Pons (tissue), 1 donor: Measurements from ENCODE around the gene DLG4.

Experiments
- DNase-seq: peaks from one replicate; pipeline ENCODE4 v3.0.0-alpha.2; 2016; ENCODE audit warnings: low spot score

The DLG4 gene

DNA sequence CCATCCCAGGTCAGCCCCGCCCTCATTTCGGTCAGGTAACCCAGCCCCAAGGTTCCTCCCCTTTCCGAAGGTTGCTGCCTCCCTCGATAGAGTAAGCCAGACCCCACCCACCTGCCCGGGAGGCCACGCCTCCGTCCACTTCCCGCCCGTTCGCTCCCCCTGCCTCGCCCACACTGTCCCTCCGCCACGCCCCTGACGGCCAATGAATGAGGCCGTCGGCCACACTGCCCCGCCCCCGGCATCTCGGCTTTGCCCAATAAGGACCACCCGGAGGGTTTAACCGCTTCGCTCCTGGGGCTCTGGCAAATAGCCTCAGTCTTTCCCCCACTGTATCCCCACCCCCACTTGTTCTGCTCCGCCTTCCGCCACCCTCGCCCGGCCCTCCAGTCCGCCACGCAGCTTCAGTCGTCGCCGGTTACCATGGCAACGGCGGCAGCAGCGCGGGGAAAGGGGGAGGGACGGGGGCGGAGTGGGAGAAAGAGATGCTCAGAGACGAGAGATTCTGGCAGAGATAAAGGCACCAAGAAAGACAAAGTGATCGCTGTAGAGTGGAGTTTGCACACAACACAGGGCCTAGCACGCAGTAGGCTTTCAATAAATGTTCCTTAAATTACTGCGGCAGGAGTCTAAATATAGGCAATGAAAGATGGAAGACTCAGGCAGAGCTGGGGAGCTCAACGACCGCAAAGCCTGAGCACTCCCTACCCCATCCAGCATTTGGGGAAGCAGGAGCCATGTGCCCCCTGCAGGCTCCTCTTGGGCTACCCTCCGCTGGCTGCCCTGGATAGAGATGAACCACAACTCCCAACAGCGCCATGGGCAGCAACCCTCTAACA, 5.1 kb downstream of the DLG4 start:
- DNase-seq = peak; percentile 97

DNA sequence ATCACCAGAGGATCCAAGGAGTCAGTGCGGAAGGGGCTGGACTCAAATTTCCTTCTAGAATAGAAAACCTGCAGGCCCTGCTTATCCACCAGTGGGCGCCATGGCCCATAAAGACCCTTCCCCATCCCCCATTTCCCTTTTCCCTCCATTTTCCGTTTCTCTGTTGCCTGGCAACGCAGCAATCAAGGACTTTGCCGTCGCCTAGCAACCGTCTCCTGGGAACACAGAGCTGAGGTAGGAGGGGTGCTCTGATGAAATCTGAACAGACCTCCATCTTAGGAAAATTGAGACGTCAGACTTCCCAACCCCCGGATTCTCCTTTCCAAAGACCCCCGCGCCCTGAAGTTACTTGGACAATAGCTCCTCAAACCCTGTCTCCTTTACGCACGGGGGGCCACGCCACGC, 5.7 kb downstream of the DLG4 start:
- peak; percentile 67 for DNase-seq

DNA sequence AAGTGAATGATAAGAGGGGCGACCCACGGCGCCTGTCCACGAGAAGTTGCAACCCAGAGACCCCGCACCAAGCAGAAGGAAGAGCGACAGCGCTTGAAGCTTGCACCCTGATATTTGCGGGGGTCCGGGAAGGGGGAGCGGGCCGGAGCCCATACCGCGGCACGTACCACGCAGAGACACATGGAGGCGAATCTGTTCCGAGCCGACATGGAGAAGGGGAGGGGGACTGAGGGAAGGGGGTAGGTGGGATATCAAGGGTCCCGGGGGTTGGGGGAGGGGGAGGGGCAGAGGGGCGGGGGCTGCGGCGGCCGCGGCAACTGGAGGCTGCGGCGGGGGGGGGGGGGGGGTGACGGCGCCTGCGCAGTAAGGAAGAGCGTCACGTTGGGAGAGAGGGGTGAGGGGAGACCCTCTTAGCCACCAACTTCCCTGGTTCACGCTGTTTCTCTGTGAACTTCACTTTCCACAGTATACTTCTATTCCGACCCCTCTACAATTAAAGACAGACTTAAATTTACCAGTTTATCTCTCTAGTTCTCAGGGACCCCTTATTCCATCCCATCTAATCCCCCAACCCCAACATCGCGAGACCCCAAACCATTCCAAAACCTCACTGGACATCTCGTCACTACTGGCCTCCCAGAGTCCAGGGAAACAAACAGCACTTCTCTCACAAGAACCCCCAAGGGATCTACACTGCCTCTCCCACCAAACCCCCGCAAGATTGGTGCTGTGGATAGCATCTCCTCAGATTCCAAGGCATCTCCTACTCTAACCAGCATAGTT, 8.0 kb downstream of the DLG4 start:
- DNase-seq = no peak

DNA sequence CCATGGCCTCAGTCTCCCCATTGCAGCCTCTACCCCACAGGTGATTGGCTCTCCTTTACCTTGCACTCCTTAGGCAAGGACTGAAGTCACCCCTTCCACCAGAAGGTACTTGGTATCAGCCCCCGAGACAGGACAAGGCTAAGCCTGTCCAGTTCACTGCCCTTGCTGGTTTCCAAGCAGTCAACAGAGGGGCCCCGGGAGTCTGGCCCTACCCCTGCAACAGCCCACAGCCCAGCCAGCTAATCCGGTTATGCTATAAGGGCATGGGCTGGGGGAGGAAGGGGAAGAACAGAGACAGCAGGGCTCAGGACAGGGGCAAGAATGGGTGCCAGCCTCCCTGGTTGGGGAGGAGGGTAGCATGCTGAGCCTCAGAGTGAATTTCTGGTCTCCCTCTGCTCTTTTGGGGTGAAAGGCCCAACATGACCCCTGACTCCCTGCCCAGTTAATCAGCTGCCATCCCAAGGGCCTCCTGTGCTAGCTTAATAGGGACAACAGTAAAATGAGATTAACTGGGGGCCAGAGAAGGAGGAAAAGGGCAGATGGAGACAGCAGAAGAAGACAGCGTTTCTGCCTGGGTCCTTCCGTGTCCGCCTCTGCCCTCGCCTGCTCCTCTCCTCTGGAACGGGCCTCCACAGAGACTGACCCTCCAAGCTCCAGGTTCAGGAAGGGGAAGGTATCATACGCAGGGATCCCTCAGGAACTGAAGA, 10.7 kb downstream of the DLG4 start:
- no peak for DNase-seq

DNA sequence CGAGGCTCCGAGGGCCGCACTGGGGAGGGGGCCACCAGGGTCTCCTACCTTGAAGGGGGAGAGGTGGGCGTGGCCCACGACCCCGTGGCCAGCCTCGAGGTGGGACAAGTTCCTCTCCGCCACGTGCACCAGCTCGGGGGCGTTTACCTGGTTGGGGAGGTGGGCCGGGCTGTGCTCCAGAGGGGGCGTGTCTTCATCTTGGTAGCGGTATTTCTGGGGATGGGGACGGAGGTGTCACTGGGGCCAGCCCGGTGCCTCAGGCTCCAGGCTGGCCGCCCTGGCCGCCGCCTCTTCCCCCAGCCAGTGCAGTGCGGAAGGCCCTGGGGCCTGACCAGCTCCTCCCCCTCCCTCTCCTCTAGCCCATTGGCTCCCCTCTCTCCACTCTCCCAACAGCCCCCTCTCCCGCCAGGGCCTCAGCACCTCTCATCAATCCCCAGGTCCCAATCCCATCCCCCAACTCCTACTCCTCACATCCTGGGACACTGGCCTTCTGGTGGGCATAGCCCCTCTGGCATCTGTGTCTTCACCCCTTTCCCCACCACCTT, 11.5 kb downstream of the DLG4 start:
- no peak for DNase-seq

DNA sequence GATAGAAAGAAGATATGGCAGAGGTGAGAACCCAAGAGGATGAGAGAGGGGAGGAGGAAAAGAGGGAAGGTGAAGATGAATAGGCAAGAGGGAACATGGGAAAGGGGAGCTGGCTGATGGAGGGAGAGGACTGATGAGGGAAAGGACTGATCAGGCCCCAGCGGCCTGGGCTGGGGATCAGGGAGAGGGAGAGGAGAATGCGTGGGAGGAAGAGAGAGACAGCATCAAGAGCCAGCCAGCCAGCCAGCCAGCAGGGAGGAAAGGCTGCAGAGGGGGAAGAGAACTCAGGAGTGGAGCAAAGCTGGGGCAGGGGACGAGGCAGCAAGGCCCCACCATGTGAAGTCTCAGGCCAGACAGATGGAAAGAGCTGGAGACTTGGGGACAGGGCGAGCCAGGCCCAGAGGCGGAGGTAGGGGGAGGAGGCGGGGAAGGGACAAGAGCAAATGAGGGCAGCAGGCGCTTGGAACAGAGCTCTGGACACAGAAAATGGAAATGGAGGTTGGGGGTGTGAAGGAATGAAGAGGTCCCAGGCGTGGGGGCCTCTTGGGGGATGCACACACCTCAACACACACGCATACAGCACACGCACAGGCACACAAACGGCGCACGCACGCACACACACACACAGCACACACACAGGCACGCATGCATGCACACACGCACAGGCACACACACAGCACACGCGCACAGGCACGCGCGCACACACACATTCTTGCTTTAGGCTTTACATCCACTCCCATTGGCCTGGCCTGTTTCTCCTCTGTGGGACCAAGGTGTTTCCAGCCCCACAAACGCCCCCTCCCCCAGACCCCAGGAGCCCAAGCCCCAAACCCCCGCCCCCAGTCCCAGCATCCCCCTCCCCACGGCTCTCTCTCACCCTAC, 12.3 kb downstream of the DLG4 start:
- DNase-seq = no peak

DNA sequence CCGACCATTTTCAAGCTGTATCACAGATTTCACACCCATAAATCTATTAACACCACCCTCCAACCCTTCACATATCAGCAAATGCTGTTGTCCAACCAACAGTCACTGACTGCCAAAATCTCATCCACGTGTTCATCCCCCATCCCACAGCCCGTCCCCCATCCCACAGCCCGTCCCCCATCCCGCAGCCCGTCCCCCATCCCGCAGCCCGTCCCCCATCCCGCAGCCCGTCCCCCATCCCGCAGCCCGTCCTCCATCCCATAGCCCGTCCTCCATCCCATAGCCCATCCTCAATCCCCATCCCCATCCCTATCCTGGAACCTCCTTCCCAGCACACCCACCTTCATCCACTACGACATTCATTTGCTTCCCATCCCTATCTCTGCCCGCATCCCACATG, 14.1 kb downstream of the DLG4 start:
- DNase-seq = no peak

DNA sequence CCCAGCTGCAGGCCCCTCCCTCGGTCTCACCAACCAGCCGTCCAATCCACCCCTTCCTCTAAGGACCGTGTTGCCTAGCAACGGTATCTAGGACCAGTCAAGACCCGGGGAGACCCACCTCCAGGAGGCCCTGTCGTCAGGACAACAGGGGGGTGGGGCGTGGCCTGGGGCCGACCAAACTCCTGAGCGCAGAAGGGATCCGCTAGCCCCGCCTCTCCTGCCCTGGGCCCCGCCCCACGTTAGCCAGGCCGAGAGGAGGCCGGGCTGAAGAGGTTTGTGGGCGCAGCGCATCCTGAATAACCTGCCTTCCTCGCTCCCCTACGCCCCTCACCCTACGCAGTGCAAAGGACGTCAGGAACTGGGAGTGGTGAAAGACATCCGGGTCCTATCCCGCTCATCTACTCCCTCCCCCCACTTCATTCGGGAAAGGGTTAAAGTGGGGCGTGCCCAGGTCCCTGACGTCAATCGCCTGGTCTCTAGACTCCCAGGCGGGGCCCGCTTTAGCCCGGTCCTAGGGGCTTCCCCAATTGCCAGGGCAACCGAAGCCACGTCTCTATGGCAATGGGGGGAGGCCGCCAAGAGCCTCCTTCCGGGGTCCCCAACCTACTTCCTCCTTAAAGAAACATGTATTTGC, 14.7 kb downstream of the DLG4 start:
- peak; percentile 85 for DNase-seq

DNA sequence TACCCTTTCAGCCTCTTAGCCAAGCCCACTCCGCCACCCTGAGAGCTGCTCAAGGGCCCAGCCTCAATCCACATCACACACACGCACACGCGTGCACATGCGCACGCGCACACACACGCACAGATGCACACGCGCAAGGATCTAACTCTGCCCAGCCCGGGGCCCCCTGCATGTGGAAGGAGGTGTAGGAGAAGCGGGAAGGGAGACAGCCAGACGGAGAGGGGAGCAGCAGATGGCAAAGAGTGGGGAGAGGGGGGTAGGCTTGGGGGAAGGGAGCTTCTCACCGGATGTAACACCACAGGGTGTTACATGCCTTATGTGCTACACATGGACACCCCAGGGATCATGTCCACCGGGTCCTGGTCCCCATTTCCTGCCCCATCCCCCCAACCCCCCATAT, 15.3 kb downstream of the DLG4 start:
- DNase-seq = no peak

DNA sequence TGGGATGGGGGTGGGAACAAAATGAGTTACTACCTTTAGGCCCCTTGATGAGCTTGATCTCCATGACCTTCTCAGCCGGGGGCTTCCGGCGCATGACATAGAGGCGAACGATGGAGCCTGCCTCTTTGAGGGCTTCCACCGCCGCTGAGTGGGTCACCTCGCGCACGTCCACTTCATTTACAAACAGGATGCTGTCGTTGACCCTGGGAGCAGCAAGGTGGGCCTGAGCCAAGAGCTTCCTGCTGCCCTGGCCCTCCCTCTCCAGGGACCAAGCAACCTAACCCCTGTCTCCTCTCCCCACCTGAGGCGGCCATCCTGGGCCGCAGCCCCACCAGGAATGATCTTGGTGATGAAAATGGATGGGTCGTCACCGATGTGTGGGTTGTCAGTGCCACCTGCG, 16.2 kb downstream of the DLG4 start:
- DNase-seq = no peak

DNA sequence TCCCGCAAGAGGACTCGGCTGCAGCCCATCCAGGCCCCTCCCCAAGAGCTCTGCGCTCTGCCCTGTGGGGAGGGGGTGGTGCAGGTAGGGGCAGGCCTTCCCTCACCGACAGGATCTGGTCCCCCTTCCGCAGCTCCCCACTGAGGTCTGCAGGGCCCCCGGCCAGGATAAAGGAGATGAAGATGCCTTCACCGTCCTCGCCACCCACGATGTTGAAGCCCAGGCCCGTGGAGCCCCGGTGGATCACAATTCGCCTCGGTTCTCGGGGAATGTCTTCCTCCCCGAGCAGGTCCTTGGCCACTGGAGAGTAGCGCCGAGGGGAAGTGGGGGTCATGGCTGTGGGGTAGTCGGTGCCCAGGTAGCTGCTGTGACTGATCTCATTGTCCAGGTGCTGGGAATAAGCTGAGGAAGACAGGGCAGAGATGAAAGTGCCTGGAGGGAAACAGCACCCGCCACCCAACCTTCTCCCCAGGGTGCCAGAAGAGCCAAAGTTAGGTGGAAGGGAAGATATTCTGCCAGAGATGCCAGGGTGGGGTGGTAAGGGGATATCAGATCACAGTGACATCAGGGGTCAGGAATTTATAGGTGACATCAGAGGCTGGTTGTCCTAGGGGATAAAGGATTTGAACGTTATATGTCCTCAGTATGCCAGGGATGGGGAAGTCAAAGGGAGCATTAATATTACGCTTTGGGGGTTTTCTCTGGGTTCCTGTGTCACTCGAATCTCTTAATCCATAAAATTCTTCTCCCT, 22.8 kb downstream of the DLG4 start:
- no peak for DNase-seq

DNA sequence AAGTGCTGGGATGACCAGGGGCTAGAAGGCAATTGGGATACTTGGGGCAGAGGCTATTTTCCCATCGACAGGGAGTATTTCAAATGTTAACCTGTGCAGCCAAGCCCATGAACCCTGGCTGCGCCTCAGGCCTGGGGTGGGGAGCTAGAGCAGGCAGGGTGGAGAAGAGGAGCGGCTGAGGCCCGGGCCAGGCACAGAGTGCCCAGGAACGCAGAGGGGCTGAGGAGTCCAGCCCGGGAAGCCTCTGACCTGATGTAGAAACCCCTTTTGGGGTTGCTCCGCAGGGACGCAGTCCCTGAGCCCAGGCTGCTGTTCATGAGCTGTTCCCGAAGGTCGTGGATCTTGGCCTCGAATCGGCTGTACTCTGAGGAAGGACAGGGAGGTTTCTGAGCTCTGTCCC, 23.7 kb downstream of the DLG4 start:
- DNase-seq = no peak

DNA sequence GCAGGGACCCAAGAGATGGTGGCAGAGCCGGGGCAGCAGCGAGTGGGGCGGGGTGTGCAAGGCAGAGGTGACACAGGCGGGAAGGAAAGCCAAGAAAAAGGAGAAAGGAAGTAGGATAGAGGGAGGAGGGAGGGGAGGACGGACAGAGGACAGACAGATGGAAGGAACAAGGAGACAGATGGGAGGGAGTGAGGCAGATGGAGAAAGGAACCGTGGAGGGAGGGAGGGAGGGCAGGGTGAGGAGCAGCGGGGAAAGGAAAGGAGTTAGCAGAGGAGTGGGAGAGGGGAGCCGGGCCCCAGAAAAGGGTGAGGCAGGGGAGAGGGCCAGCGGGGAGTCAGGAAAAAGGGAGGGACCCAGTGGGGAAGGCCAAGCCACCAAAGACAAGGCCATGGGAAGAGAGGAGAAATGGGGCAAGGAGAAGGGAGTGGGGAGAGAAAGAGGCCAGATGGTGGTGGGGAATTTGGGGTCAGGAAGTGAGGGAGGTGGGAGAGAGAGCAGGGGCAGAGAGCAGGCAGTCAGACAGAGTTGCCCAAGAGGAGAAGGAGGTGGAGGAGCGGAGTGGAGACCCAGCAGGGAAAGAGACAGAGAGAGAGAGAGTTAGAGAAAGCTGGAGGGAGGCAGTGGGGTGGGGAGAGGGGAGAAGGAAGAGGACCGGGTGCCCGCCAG, 27.2 kb downstream of the DLG4 start:
- no peak for DNase-seq

DNA sequence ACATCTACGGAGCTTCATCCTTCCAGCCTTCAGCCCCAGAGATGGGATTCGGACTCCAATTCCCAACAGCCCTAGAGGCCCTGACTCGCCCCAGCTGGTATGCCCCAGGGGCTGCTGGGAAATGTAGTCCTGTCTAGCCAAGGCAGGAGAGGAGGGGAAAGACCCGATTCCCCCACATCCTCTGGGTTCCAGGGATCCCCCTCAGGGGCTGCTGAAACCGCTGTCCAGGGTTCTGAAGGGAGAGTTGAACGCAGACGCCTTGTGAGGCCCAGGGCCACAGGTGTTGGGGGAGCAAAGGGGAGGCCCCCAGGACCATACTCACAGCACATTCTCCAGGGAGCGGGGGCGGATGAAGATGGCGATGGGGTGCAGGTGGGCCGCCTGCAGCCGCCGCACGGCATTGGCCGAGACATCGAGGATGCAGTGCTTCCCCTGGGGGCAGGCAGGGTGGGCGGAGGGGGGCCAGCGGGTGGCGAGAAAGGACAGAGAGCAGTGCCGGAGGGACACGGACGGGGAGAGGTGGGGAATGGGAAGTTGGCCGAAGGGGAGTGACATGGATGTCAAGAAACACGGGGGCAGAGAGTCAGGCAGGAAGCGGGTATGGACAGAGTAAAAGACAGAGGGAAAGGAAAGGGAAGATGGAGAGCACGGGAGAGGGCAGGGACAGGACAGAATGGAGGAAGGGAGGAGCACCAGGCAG, 27.9 kb downstream of the DLG4 start:
- DNase-seq = no peak

DNA sequence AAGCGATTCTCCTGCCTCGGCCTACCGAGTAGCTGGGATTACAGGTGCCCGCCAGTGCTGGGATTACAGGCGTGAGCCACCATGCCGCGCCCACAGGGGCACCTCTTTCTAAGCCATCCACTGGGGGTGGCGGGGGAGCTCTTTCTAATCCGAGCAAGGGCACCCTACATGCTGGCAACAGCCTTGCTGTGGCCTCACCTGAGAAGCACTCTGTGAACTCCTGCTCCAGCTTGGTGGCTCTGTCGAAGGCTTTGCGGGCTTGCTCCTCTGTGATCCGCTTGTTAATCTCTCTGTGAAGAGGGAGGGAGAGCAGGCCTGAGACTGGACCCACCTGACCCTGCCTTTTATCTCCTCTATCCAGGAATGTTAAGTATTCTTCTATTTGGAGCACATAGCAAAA, 28.6 kb downstream of the DLG4 start:
- DNase-seq = no peak

DNA sequence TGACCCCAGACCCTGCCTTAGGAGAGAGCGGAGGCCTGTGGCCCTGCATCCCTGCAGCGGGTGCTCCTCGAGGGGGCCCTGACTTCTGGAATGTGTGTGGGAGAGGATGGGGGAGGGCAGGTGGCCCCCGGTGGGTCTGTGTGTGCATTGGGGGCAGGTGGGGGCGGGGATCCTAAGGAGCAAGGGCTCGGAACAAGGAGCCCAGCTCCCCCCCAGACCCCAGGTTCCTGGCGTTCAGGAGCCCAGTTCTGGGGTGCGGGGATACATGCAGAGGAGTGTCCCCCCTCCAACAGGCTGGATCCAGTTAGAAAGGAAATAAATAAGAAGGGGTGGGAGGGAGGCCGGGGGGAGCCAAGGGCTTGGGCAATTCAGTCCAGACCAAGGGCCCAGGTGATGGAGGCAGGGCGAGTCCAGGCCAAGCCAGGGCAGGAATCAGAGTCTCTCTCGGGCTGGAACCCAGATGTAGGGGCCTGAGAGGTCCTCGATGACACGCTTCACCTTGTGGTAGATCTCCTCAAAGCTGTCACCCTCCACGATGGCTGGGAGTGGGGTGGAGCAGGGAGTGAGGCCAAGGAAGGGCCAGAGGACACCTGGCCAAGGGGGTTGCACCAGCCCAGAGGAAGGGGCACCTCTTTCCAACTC, 29.2 kb downstream of the DLG4 start:
- no peak for DNase-seq

DNA sequence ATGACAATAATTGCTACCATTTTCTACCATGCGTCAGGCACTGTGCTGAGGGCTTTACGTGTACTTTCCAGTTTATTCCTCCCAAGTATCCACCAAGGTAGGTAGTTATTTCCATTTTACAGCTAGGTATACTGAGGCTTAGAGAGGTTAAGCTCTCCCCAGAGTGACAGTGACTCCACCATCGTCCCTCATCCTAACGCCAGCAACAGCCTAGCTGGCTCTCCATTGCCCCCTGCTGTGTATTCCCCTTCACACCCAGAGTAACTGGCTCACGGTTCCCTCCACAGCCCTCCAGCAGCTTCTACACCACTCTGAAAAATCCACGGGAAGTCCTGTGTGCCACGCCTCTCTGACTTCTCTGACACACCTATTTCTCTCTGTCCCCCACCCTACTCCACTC, 33.4 kb downstream of the DLG4 start:
- DNase-seq = no peak

DNA sequence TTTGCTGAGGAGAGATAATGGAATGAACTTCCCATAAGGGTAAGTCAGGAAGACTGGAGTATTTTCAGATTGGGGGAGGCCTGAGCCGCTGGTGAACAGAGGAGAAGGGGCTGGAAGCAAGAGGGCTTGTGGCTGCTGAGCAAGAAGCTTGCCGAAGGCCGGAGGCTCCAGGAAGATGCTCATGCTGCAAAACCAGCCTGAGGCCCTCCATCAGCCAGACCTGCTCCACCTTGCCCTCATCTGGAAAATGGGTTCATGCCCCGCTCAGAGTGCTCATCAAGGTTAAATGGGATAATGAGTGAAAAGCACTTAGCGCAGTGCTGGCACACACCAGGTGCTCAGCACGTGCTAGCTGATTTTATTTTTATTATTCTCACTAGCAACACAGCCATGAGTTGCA, 35.0 kb downstream of the DLG4 start:
- no peak for DNase-seq

DNA sequence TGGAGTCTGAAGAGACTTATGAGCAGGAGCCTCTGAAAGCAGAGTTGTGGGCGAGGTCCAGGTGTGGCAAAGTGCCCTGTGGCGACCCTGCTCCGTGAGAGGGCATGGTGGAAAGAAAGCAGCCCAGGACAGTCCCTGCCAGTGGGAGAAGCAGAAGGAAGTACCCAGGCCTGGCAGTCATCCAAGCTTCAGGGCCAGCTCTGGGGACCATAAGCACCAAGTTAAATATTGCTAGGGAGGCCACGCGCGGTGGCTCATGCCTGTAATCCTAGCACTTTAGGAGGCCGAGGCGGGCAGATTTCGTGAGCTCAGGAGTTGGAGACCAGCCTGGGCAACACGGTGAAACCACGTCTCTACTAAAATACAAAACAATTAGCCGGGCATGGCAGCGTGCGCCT, 35.5 kb downstream of the DLG4 start:
- no peak for DNase-seq
